Vagina (tissue), 2 donors: ENCODE measurements around the gene SERGEF.

Experiments
- POLR2A ChIP-seq, 2 donors: fragments of 450-650 bp; IDR thresholded peaks; one replicate each; pipeline ENCODE4 v1.6.1; 2017; ENCODE audit warnings: antibody characterized with exemption in 2 of 2, mild to moderate bottlenecking in 2 of 2, moderate library complexity in 2 of 2
- POLR2AphosphoS5 ChIP-seq, 2 donors: sonication (generic); formaldehyde crosslinking; IDR thresholded peaks; one replicate each; pipeline ENCODE4 v1.9.0; 2017; ENCODE audit warnings: antibody characterized with exemption in 2 of 2, mild to moderate bottlenecking in 2 of 2, low read depth in 1 of 2; ENCODE audit not compliant: insufficient read depth in 1 of 2
- TF ChIP-seq, protein P1 (sequence below), 3 experiments: fragments of 450-650 bp in 2 of 3; fragments of 200-600 bp in 1 of 3; sonication (generic) in 1 of 3; IDR thresholded peaks; one replicate each; pipeline ENCODE4 v1.5.1; 2017 to 2019; ENCODE audit warnings: antibody characterized with exemption in 3 of 3, mild to moderate bottlenecking in 2 of 3, moderate library complexity in 2 of 3

GRCh38 chr11:17861036-17861755, 151.7 kb downstream of the SERGEF start:
- TF ChIP-seq, protein P1, sequence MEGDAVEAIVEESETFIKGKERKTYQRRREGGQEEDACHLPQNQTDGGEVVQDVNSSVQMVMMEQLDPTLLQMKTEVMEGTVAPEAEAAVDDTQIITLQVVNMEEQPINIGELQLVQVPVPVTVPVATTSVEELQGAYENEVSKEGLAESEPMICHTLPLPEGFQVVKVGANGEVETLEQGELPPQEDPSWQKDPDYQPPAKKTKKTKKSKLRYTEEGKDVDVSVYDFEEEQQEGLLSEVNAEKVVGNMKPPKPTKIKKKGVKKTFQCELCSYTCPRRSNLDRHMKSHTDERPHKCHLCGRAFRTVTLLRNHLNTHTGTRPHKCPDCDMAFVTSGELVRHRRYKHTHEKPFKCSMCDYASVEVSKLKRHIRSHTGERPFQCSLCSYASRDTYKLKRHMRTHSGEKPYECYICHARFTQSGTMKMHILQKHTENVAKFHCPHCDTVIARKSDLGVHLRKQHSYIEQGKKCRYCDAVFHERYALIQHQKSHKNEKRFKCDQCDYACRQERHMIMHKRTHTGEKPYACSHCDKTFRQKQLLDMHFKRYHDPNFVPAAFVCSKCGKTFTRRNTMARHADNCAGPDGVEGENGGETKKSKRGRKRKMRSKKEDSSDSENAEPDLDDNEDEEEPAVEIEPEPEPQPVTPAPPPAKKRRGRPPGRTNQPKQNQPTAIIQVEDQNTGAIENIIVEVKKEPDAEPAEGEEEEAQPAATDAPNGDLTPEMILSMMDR (IDR thresholded peaks at IDR 0.05), result no peak
- TF ChIP-seq POLR2A (IDR thresholded peaks at IDR 0.05), result no peak
- TF ChIP-seq POLR2AphosphoS5 (IDR thresholded peaks at IDR 0.05; ENCODE audit: insufficient read depth in 1 of 2, low read depth in 1 of 2), result no peak
